Adipocyte (in vitro differentiated cells): ENCODE results near the gene GALK1.

Experiments used
- DNase-seq: peaks from one replicate; pipeline ENCODE4 v3.0.0-alpha.2; 2015; ENCODE audit warnings: low read depth
- H3K27me3 ChIP-seq: replicated peaks from 2 replicates; pipeline ENCODE4 v1.7.0; 2013; ENCODE audit warnings: mild to moderate bottlenecking, low read length, moderate library complexity; ENCODE audit not compliant: control insufficient read depth, insufficient read depth
- H3K36me3 ChIP-seq: 2 replicates; pipeline ENCODE4 v1.7.0; 2013; ENCODE audit warnings: low read length, mild to moderate bottlenecking, moderate library complexity; ENCODE audit not compliant: control insufficient read depth, insufficient read depth, severe bottlenecking
- H3K4me1 ChIP-seq: 2 replicates; pipeline ENCODE4 v1.7.0; 2013; ENCODE audit warnings: mild to moderate bottlenecking, low read length, moderate library complexity; ENCODE audit not compliant: control insufficient read depth, insufficient read depth
- H3K4me3 ChIP-seq: 2 replicates; pipeline ENCODE4 v1.7.0; 2013; ENCODE audit warnings: mild to moderate bottlenecking, low read length, moderate library complexity
- H3K9ac ChIP-seq: 2 replicates; pipeline ENCODE4 v1.7.0; 2013; ENCODE audit warnings: mild to moderate bottlenecking, low read length, moderate library complexity
- H3K9me3 ChIP-seq: 2 replicates; pipeline ENCODE4 v1.7.0; 2013; ENCODE audit warnings: mild to moderate bottlenecking, low read length, moderate library complexity; ENCODE audit not compliant: control insufficient read depth

Gene GALK1

GRCh38 chr17:75752802-75753513 is 12.0 kb downstream of the GALK1 start:
- Histone ChIP-seq H3K9me3 (no peaks in the 10 kb centered on the region), H3K4me3 (peak overlapping the region; percentile 71), H3K9ac (peak overlapping the region; percentile 67), H3K4me1 (peaks cover 7% of the 10 kb centered on the region), H3K27me3 (peaks cover 3% of the 10 kb centered on the region), H3K36me3 (no peaks in the 10 kb centered on the region)
- DNase-seq, result no peak

DNA sequence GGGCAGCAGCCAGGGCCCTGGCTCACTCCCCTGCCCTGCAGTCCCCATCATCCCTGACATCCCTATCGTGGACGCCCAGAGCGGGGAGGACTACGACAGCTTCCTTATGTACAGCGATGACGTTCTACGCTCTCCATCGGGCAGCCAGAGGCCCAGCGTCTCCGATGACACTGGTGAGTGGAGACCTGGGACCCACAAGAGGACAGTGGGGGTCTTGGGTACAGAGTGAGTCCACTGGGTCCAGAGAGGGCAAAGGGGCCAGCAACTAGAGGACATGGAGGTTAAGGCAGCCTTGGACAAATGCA is 12.6 kb downstream of the GALK1 start:
- no peak overlapping the region for H3K9ac ChIP-seq
- peaks cover 11% of the 10 kb centered on the region for H3K4me1 ChIP-seq
- no peaks in the 10 kb centered on the region for H3K9me3 ChIP-seq
- no peak for DNase-seq
- H3K4me3 ChIP-seq, result no peak overlapping the region
- peaks cover 3% of the 10 kb centered on the region for H3K27me3 ChIP-seq
- H3K36me3 ChIP-seq, result no peaks in the 10 kb centered on the region

DNA sequence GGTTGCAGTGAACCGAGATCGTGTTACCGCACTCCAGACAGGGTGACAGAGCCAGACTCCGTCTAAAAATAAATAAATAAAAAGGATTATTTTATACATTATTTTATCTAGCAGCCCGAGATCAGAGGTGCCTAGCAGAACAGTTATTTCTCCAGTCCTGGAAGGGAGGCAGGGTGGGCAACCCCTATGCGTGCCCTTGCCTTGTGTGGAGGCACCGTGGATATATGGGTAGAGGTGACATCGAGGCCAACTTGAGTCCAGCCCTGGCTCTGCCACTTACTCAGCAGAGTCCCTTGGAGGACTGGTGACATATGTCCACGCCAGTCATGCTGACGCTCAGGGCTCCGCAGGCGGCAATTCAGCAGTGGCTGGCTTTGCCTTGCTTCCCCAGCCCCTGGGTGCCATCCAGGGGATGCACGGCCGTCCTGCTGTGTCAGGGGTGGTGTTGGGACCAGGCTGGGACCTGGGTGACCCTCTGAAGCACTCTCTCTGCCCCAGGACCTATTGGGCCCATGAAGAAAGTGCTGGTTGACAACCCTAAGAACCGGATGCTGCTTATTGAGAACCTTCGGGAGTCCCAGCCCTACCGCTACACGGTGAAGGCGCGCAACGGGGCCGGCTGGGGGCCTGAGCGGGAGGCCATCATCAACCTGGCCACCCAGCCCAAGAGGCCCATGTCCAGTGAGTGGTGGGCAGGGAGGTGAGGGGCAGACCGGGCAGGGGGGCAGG is 13.2 kb downstream of the GALK1 start:
- H3K9ac ChIP-seq, result no peak overlapping the region
- peaks cover 12% of the 10 kb centered on the region for H3K4me1 ChIP-seq
- H3K27me3 ChIP-seq, result peaks cover 3% of the 10 kb centered on the region
- DNase-seq, result no peak
- H3K9me3 ChIP-seq, result no peaks in the 10 kb centered on the region
- H3K4me3 ChIP-seq, result no peak overlapping the region
- H3K36me3 ChIP-seq, result no peaks in the 10 kb centered on the region

- Histone ChIP-seq H3K9me3 (no peaks in the 10 kb centered on the region), H3K4me3 (no peak overlapping the region), H3K4me1 (peaks cover 12% of the 10 kb centered on the region), H3K36me3 (no peaks in the 10 kb centered on the region), H3K9ac (no peak overlapping the region), H3K27me3 (peaks cover 3% of the 10 kb centered on the region)
- no peak for DNase-seq
These were observed 14.2 kb downstream of the GALK1 start for GRCh38 chr17:75750661-75751423.

DNA sequence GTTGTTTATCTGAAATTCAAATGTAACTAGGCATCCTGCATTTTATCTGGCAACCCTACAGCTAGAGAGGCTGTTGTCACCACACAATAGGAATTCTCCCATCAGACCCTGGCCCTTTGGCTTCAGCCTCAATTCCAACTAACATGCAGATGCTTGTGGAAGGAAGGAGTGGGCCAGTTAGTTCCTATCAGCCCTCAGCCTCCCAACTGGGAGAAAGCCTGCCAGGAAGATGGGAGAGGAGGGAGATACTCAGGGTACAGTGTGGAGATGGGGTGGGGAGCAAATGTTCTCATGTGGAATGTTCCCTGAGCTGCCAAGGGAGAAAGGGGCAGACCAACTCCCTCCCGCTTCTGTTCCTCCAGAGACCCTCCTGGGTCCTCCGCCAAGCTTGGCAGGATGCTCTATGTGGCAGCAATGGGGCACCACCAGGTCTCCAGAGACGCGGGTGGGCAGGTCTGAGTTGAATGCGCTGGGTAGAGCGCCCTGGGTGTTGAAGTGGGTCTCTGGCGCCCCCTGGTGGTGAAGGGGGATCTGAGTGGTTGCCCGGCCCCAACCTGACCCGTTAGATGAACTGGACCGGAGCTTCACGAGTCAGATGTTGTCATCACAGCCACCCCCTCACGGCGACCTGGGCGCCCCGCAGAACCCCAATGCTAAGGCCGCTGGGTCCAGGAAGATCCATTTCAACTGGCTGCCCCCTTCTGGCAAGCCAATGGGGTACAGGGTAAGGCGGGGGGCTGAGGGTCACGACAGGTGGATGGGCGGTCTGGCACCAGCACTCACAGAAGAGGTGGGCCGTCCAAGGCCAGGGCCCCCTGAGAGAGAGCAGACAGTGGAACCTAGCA is 15.2 kb downstream of the GALK1 start:
- peak; percentile 94 for DNase-seq
- Histone ChIP-seq H3K27me3 (peaks cover 3% of the 10 kb centered on the region), H3K9ac (peak overlapping the region; percentile 40), H3K4me1 (peaks cover 12% of the 10 kb centered on the region), H3K4me3 (no peak overlapping the region), H3K36me3 (no peaks in the 10 kb centered on the region), H3K9me3 (no peaks in the 10 kb centered on the region)

DNA sequence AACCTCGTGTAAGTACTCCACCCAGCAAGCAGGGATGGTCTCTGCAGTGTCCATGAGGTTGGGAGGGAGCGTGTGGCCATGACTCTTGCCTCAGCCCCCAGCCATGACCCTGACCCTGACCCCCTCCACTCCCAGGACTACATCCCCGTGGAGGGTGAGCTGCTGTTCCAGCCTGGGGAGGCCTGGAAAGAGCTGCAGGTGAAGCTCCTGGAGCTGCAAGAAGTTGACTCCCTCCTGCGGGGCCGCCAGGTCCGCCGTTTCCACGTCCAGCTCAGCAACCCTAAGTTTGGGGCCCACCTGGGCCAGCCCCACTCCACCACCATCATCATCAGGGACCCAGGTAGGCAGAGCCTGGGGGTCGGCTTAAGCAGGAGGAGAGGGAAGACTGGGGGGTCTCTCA is 16.3 kb downstream of the GALK1 start:
- Histone ChIP-seq H3K4me3 (no peak overlapping the region), H3K36me3 (no peaks in the 10 kb centered on the region), H3K4me1 (peaks cover 9% of the 10 kb centered on the region), H3K9ac (no peak overlapping the region), H3K9me3 (no peaks in the 10 kb centered on the region), H3K27me3 (no peaks in the 10 kb centered on the region)
- DNase-seq, result no peak

GRCh38 chr17:75743625-75744206 is 21.3 kb downstream of the GALK1 start:
- H3K27me3 ChIP-seq, result peaks cover 4% of the 10 kb centered on the region
- DNase-seq, result no peak
- no peak overlapping the region for H3K4me3 ChIP-seq
- no peaks in the 10 kb centered on the region for H3K36me3 ChIP-seq
- H3K4me1 ChIP-seq, result peaks cover 5% of the 10 kb centered on the region
- H3K9ac ChIP-seq, result no peak overlapping the region
- H3K9me3 ChIP-seq, result no peaks in the 10 kb centered on the region

DNA sequence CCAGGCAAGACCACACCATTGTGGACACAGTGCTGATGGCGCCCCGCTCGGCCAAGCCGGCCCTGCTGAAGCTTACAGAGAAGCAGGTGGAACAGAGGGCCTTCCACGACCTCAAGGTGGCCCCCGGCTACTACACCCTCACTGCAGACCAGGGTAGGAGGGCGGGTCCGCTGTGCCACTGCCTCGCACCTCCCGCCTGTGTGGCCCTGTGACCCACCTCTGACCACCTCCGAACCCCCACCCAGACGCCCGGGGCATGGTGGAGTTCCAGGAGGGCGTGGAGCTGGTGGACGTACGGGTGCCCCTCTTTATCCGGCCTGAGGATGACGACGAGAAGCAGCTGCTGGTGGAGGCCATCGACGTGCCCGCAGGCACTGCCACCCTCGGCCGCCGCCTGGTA is 22.7 kb downstream of the GALK1 start:
- DNase-seq, result no peak
- Histone ChIP-seq H3K4me3 (no peak overlapping the region), H3K9me3 (no peaks in the 10 kb centered on the region), H3K27me3 (peaks cover 4% of the 10 kb centered on the region), H3K36me3 (no peaks in the 10 kb centered on the region), H3K4me1 (peaks cover 7% of the 10 kb centered on the region), H3K9ac (no peak overlapping the region)

DNA sequence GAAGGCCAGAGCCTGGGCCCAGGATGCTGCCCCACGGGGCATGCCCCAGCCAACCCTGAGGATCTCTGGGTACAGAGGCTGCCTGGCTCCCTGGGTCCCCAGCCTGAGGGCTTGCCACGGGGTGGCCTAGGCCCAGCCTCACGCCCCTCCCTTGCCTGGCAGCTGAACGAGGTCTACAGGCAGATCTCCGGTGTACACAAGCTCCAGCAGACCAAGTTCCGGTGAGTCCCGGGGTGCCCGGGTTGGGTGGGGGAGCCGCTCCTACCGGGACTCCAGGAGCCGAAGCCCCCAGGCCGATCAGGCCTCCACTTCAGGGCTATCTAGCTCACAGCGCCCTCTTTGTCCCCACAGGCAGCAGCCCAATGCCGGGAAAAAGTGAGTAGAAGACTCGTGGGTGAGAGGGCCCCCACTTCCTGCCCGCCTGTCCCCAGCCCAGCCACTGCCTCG is 24.3 kb downstream of the GALK1 start:
- Histone ChIP-seq H3K27me3 (peaks cover 4% of the 10 kb centered on the region), H3K4me1 (peaks cover 6% of the 10 kb centered on the region)
- no peak for DNase-seq

DNA sequence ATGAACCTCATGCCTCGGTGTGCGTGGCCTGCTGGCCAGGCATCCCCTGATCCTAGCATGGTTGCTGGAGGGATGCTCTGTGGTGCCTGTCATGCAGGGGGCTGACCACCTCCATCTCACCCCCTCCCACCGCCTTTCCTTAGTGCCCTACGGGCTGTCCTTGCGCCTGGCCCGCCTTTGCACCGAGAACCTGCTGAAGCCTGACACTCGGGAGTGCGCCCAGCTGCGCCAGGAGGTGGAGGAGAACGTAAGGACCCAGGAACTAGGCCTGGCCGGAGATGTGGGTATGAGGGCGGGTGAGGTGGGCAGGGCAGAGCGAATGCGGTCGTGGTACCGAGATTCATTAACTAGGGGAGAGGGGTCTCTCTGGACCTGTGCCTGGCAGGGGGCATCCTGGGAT is 24.8 kb downstream of the GALK1 start:
- DNase-seq, result no peak
- H3K4me1 ChIP-seq, result peaks cover 6% of the 10 kb centered on the region

More for the DNA sequence above, 24.3 kb downstream of the GALK1 start:
- Histone ChIP-seq H3K4me3 (no peak overlapping the region), H3K36me3 (no peaks in the 10 kb centered on the region), H3K9me3 (no peaks in the 10 kb centered on the region), H3K9ac (no peak overlapping the region)

More for the DNA sequence above, 24.8 kb downstream of the GALK1 start:
- Histone ChIP-seq H3K36me3 (no peaks in the 10 kb centered on the region), H3K9me3 (no peaks in the 10 kb centered on the region), H3K9ac (no peak overlapping the region), H3K4me3 (no peak overlapping the region), H3K27me3 (peaks cover 4% of the 10 kb centered on the region)
